GM19238 (cell line): ENCODE measurements around the gene KRT6B.
"Not testable (repeated sequence)": the region's sequence is repeated elsewhere in the genome, so short reads cannot be mapped to it uniquely, and the experiment has no call there.

Source experiments
- DNase-seq: peaks from one replicate; pipeline ENCODE4 v3.0.0; 2011; ENCODE audit warnings: low spot score; ENCODE audit not compliant: insufficient read length

KRT6B gene

GRCh38 chr12:52452101-52452500 is at the start of gene KRT6B:
Gene KRT6B, minus strand, starts transcription at chr12:52452146. Its CDS starts 68 bp downstream, at chr12:52452078.
- DNase-seq: no peak

GRCh38 chr12:52501490-52501889 is 49.5 kb upstream of the KRT6B start:
- DNase-seq: no peak

GRCh38 chr12:52500574-52500973 is 48.6 kb upstream of the KRT6B start:
- not testable (repeated sequence) for DNase-seq

- DNase-seq: no peak
Observed at GRCh38 chr12:52499806-52500560, 48.0 kb upstream of the KRT6B start.

- DNase-seq: no peak
Observed at GRCh38 chr12:52498946-52499345, 47.0 kb upstream of the KRT6B start.

GRCh38 chr12:52497975-52498374 is 46.0 kb upstream of the KRT6B start:
- DNase-seq: no peak

GRCh38 chr12:52496590-52497071 is 44.7 kb upstream of the KRT6B start:
- no peak for DNase-seq

- no peak for DNase-seq
Observed at GRCh38 chr12:52496054-52496453, 44.1 kb upstream of the KRT6B start.

- DNase-seq: no peak
Observed at GRCh38 chr12:52495389-52495788, 43.4 kb upstream of the KRT6B start.

GRCh38 chr12:52494518-52494917 is 42.6 kb upstream of the KRT6B start:
- DNase-seq: no peak

- DNase-seq: no peak
Observed at GRCh38 chr12:52494100-52494499, 42.2 kb upstream of the KRT6B start.

- no peak for DNase-seq
Observed at GRCh38 chr12:52493172-52493571, 41.2 kb upstream of the KRT6B start, which contains the start of gene KRT6A. Gene KRT6A, minus strand, starts transcription at chr12:52493257. Its CDS starts 69 bp downstream, at chr12:52493188.

- not testable (repeated sequence) for DNase-seq
Observed at GRCh38 chr12:52492405-52492804, 40.5 kb upstream of the KRT6B start.

GRCh38 chr12:52491495-52491894 is 39.5 kb upstream of the KRT6B start:
- not testable (repeated sequence) for DNase-seq

- DNase-seq: no peak
Observed at GRCh38 chr12:52488736-52489135, 36.8 kb upstream of the KRT6B start.

GRCh38 chr12:52487744-52488443 is 35.9 kb upstream of the KRT6B start:
- not testable (repeated sequence) for DNase-seq

- DNase-seq: no peak
Observed at GRCh38 chr12:52487211-52487610, 35.3 kb upstream of the KRT6B start.

- no peak for DNase-seq
Observed at GRCh38 chr12:52486166-52487105, 34.5 kb upstream of the KRT6B start.

GRCh38 chr12:52480073-52480472 is 28.1 kb upstream of the KRT6B start:
- no peak for DNase-seq

GRCh38 chr12:52477651-52478050 is 25.7 kb upstream of the KRT6B start:
- DNase-seq: no peak

GRCh38 chr12:52474212-52474611 is 22.3 kb upstream of the KRT6B start:
- no peak for DNase-seq
